Measurements from ENCODE around the gene DDX60.
"Not testable (repeated sequence)": the region's sequence is repeated elsewhere in the genome, so short reads cannot be mapped to it uniquely, and the experiment has no call there.

DNA sequence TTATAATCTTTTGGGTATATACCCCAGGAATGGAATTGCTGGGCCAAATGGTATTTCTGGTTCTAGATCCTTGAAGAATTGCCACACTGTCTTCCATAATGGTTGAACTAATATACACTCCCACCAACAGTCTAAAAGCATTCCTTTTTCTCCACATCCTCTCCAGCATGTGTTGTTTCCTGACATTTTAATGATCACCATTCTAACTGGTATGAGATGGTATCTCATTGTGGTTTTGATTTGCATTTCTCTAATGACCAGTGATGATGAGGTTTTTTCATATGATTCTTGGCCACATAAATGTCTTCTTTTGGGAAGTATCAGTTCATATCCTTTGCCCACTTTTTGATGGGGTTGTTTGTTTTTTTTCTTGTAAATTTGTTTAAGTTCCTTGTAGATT is 105.0 kb downstream of the DDX60 start:
- not testable (repeated sequence) for TF ChIP-seq POLR2A, POLR2AphosphoS5 (IDR thresholded peaks at IDR 0.05)
- TF ChIP-seq, protein P1, sequence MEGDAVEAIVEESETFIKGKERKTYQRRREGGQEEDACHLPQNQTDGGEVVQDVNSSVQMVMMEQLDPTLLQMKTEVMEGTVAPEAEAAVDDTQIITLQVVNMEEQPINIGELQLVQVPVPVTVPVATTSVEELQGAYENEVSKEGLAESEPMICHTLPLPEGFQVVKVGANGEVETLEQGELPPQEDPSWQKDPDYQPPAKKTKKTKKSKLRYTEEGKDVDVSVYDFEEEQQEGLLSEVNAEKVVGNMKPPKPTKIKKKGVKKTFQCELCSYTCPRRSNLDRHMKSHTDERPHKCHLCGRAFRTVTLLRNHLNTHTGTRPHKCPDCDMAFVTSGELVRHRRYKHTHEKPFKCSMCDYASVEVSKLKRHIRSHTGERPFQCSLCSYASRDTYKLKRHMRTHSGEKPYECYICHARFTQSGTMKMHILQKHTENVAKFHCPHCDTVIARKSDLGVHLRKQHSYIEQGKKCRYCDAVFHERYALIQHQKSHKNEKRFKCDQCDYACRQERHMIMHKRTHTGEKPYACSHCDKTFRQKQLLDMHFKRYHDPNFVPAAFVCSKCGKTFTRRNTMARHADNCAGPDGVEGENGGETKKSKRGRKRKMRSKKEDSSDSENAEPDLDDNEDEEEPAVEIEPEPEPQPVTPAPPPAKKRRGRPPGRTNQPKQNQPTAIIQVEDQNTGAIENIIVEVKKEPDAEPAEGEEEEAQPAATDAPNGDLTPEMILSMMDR (IDR thresholded peaks at IDR 0.05), result not testable (repeated sequence)
